Loucy (cell line): ENCODE results near the gene ZNF770.

Experiments used
- H2AFZ ChIP-seq: fragments of 200-600 bp; sonication (generic); 2 replicates; pipeline ENCODE4 v1.6.0; 2016; ENCODE audit warnings: antibody characterized with exemption, mild to moderate bottlenecking, low read length, moderate library complexity
- H3F3A ChIP-seq: fragments of 200-600 bp; 2 replicates; pipeline ENCODE4 v1.6.0; 2016; ENCODE audit warnings: antibody characterized with exemption, low read depth, mild to moderate bottlenecking
- H3K27me3 ChIP-seq: fragments of 200-600 bp; sonication (generic); 2 replicates; pipeline ENCODE4 v1.6.1; 2014; ENCODE audit warnings: low read length, mild to moderate bottlenecking; ENCODE audit not compliant: insufficient read depth, poor library complexity, severe bottlenecking
- H3K36me3 ChIP-seq: fragments of 200-600 bp; sonication (generic); 2 replicates; pipeline ENCODE4 v1.6.1; 2016; ENCODE audit warnings: low read length; ENCODE audit not compliant: insufficient read depth
- H3K4me1 ChIP-seq: fragments of 200-600 bp; sonication (generic); 2 replicates; pipeline ENCODE4 v1.5.1; 2014; ENCODE audit warnings: low read length, mild to moderate bottlenecking; ENCODE audit not compliant: insufficient read depth, poor library complexity, severe bottlenecking
- H3K4me2 ChIP-seq: fragments of 200-600 bp; sonication (generic); 2 replicates; pipeline ENCODE4 v1.6.0; 2014; ENCODE audit warnings: antibody characterized with exemption, low read length, low read depth, mild to moderate bottlenecking; ENCODE audit not compliant: poor library complexity, severe bottlenecking
- H3K4me3 ChIP-seq: fragments of 200-600 bp; sonication (generic); 2 replicates; pipeline ENCODE4 v1.5.1; 2014; ENCODE audit warnings: low read length, mild to moderate bottlenecking, mixed read lengths; ENCODE audit not compliant: poor library complexity, severe bottlenecking
- H3K79me2 ChIP-seq: fragments of 200-600 bp; sonication (generic); 2 replicates; pipeline ENCODE4 v1.6.1; 2014; ENCODE audit warnings: low read length; ENCODE audit not compliant: insufficient read depth
- H3K9ac ChIP-seq: fragments of 200-600 bp; sonication (generic); 2 replicates; pipeline ENCODE4 v1.6.0; 2014; ENCODE audit warnings: mild to moderate bottlenecking, low read depth, low read length, moderate library complexity; ENCODE audit not compliant: poor library complexity, severe bottlenecking
- H3K9me2 ChIP-seq: fragments of 200-600 bp; sonication (generic); replicated peaks from 2 replicates; pipeline ENCODE4 v1.6.1; 2016; ENCODE audit warnings: low read depth, low read length, mixed read lengths
- H3K9me3 ChIP-seq: fragments of 200-600 bp; sonication (generic); 2 replicates; pipeline ENCODE4 v1.6.1; 2014; ENCODE audit warnings: mild to moderate bottlenecking, antibody characterized with exemption, low read length, low read depth; ENCODE audit not compliant: insufficient read depth
- H4K20me1 ChIP-seq: fragments of 200-600 bp; sonication (generic); 2 replicates; pipeline ENCODE4 v1.6.0; 2014; ENCODE audit warnings: antibody characterized with exemption, low read length, mild to moderate bottlenecking; ENCODE audit not compliant: insufficient read depth, poor library complexity, severe bottlenecking
- CTCF ChIP-seq: fragments of 200-600 bp; sonication (generic); conservative IDR thresholded peaks from 2 replicates; pipeline ENCODE4 v1.5.1; 2014; ENCODE audit warnings: mild to moderate bottlenecking, antibody characterized with exemption, low read length
- EZH2phosphoT487 ChIP-seq: fragments of 200-600 bp; IDR thresholded peaks from 2 replicates; pipeline ENCODE4 v1.6.1; 2018; ENCODE audit warnings: antibody characterized with exemption, mild to moderate bottlenecking, moderate library complexity, borderline replicate concordance

ZNF770 gene

DNA sequence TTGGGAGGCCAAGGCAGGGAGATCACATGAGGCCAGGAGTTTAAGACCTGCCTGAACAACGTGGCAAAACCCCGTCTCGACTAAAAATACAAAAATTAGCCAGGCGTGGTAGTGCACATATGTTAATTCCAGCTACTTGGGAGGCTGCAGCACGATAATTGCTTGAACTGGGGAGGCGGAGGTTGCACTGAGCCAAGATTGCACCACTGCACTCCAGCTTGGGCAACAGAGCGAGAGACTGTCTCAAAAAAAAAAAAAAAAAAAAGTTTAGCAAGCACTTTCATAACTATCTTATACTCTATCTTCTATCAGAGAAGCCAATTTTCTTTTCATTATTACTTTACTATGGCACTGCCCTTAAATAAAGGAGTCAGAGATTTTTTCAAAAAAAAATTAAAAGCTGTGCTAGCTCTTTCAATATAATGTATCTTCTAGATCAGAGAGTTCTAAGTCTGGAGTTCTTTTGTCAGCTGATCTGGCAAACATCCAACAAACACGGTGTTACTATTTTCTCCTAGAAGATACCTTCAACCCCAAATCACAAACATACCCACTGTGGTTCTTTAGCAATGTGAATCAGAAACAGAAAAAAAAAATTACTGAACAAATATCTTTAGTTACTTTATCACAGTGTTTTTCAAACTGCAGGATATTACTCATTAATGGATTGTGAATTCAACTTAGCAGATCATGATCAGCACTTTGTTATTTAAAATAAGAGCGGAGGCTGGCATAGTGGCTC is 3.0 kb downstream of the ZNF770 start:
- H4K20me1 ChIP-seq = peaks cover 34% of the 10 kb centered on the region
- peaks cover 46% of the 10 kb centered on the region for H3K79me2 ChIP-seq
- no peaks in the 10 kb centered on the region for H3K27me3 ChIP-seq
- TF ChIP-seq CTCF (no peak), EZH2phosphoT487 (no peak)
- no peaks in the 10 kb centered on the region for H3K9me3 ChIP-seq
- H3K36me3 ChIP-seq = peaks cover 17% of the 10 kb centered on the region; the same call in 1 of the 2 replicates
- H2AFZ ChIP-seq = no peak overlapping the region
- peaks cover 34% of the 10 kb centered on the region for H3K4me1 ChIP-seq
- H3K4me3 ChIP-seq = peak overlapping the region; percentile 98
- no peaks in the 10 kb centered on the region for H3K9me2 ChIP-seq
- H3K4me2 ChIP-seq = peak overlapping the region; percentile 95
- peak overlapping the region; percentile 20 for H3K9ac ChIP-seq
- no peaks in the 10 kb centered on the region for H3F3A ChIP-seq

- H2AFZ ChIP-seq = no peak overlapping the region
- H4K20me1 ChIP-seq = no peaks in the 10 kb centered on the region
- H3K4me2 ChIP-seq = no peak overlapping the region
- H3F3A ChIP-seq = no peaks in the 10 kb centered on the region
- no peaks in the 10 kb centered on the region for H3K9me3 ChIP-seq
- TF ChIP-seq EZH2phosphoT487 = no peak
- no peak for TF ChIP-seq CTCF
- H3K9me2 ChIP-seq = no peaks in the 10 kb centered on the region
- no peaks in the 10 kb centered on the region for H3K79me2 ChIP-seq
- H3K27me3 ChIP-seq = no peaks in the 10 kb centered on the region
- no peak overlapping the region for H3K4me3 ChIP-seq
- peaks cover 2% of the 10 kb centered on the region; the same call in 1 of the 2 replicates for H3K36me3 ChIP-seq
- H3K4me1 ChIP-seq = no peaks in the 10 kb centered on the region
- no peak overlapping the region for H3K9ac ChIP-seq
Observed at GRCh38 chr15:34976743-34977142, 11.3 kb downstream of the ZNF770 start.

DNA sequence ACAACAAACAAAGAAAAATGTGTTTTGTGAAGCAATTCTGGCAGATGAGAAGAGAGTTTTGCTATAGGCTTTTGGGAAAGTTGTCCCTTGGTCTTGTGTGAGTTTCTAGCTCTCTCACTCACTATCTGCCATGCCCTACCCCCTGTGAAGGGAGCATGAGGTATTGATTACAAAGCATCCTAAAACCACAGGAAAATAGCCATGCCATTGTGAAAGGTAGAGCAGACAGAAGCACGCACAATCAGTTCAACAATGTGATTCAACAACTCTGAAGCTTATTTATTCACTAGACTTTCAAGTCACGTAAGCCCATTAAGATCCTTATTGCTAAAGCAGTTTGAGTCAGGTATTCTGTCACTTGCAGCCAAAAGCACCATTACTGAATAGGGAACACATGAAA is 12.0 kb downstream of the ZNF770 start:
- H3K9me3 ChIP-seq = no peaks in the 10 kb centered on the region
- no peaks in the 10 kb centered on the region for H3K9me2 ChIP-seq
- no peaks in the 10 kb centered on the region for H3K79me2 ChIP-seq
- no peak overlapping the region for H3K4me3 ChIP-seq
- no peak overlapping the region for H3K4me2 ChIP-seq
- H3F3A ChIP-seq = no peaks in the 10 kb centered on the region
- no peaks in the 10 kb centered on the region for H3K27me3 ChIP-seq
- H3K36me3 ChIP-seq = no peaks in the 10 kb centered on the region
- TF ChIP-seq CTCF (no peak), EZH2phosphoT487 (no peak)
- no peaks in the 10 kb centered on the region for H3K4me1 ChIP-seq
- no peak overlapping the region for H2AFZ ChIP-seq
- H4K20me1 ChIP-seq = no peaks in the 10 kb centered on the region
- H3K9ac ChIP-seq = no peak overlapping the region
